Hepatocyte (in vitro differentiated cells): ENCODE measurements around the gene SLC9A1. TPM values are rescaled to one million over a fixed set of nuclear protein-coding genes. Genes with fewer than 3 reads are reported as not detected.

Source experiments
- DNase-seq: peaks from one replicate; pipeline ENCODE4 v3.0.0-alpha.2; 2016; ENCODE audit warnings: low spot score
- H2AFZ ChIP-seq: fragments of 200-600 bp; sonication (generic); 2 replicates; pipeline ENCODE4 v1.6.0; 2016; ENCODE audit warnings: antibody characterized with exemption, mild to moderate bottlenecking
- H3K27ac ChIP-seq: fragments of 200-600 bp; sonication (generic); 2 replicates; pipeline ENCODE4 v1.5.1; 2016; ENCODE audit warnings: mild to moderate bottlenecking
- H3K27me3 ChIP-seq: fragments of 200-600 bp; sonication (generic); 2 replicates; pipeline ENCODE4 v1.6.1; 2016
- H3K36me3 ChIP-seq: fragments of 200-600 bp; sonication (generic); replicated peaks from 2 replicates; pipeline ENCODE4 v1.5.1; 2016; ENCODE audit warnings: low read depth; ENCODE audit not compliant: insufficient read depth
- H3K4me1 ChIP-seq: fragments of 200-600 bp; sonication (generic); 2 replicates; pipeline ENCODE4 v1.5.1; 2016; ENCODE audit warnings: mild to moderate bottlenecking, moderate library complexity; ENCODE audit not compliant: insufficient read depth
- H3K4me2 ChIP-seq: fragments of 200-600 bp; sonication (generic); 2 replicates; pipeline ENCODE4 v1.6.0; 2016
- H3K4me3 ChIP-seq: fragments of 200-600 bp; sonication (generic); 2 replicates; pipeline ENCODE4 v1.5.1; 2016; ENCODE audit warnings: mild to moderate bottlenecking
- H3K79me2 ChIP-seq: fragments of 200-600 bp; sonication (generic); 2 replicates; pipeline ENCODE4 v1.6.0; 2017; ENCODE audit warnings: mild to moderate bottlenecking
- H3K9me2 ChIP-seq: fragments of 200-600 bp; sonication (generic); replicated peaks from 2 replicates; pipeline ENCODE4 v1.6.0; 2017; ENCODE audit warnings: mild to moderate bottlenecking; ENCODE audit not compliant: insufficient read depth
- H3K9me3 ChIP-seq: fragments of 200-600 bp; sonication (generic); 2 replicates; pipeline ENCODE4 v1.5.1; 2016; ENCODE audit warnings: low read depth, mild to moderate bottlenecking
- H4K20me1 ChIP-seq: fragments of 200-600 bp; sonication (generic); 2 replicates; pipeline ENCODE4 v1.6.0; 2016; ENCODE audit warnings: mild to moderate bottlenecking; ENCODE audit not compliant: insufficient read depth, poor library complexity, severe bottlenecking
- CTCF ChIP-seq: fragments of 200-600 bp; sonication (generic); IDR thresholded peaks from 2 replicates; pipeline ENCODE4 v1.5.1; 2016; ENCODE audit warnings: antibody characterized with exemption, mild to moderate bottlenecking; ENCODE audit not compliant: poor library complexity
- EZH2 ChIP-seq: fragments of 200-600 bp; sonication (generic); IDR thresholded peaks from 2 replicates; pipeline ENCODE4 v1.6.1; 2016; ENCODE audit warnings: antibody characterized with exemption, mild to moderate bottlenecking, borderline replicate concordance
- EZH2phosphoT487 ChIP-seq: fragments of 200-600 bp; sonication (generic); IDR thresholded peaks from one replicate; pipeline ENCODE4 v1.6.1; 2018; ENCODE audit warnings: antibody characterized with exemption, mild to moderate bottlenecking, low read depth, moderate library complexity; ENCODE audit not compliant: unreplicated experiment, severe bottlenecking
- WGBS: methylation state at CpG from one replicate; pipeline ENCODE4 v1.1.6; 2016; ENCODE audit warnings: low lambda C conversion rate; ENCODE audit errors: missing lambda C conversion rate; 5-methylcytosine and 5-hydroxymethylcytosine counted together
- polyA plus RNA-seq: library from polyadenylated mRNA; unstranded; fragments of >200 nt; fragmentation: Nextera tagmentation; extraction: Ambion mirVana; gene quantifications from 2 replicates; pipeline ENCODE4 v1.2.1, GENCODE V29; 2016
- total RNA-seq: library from RNA; depleted of rRNA; stranded (reverse); fragments of >200 nt; gene quantifications from 2 replicates; pipeline ENCODE4 v1.2.3, GENCODE V29; 2014

SLC9A1 gene
- total and polyA plus RNA-seq, 2 experiments from 2014 or later, result 13.3 to 31.3 TPM

GRCh38 chr1:27153927-27154358 lies 982 bp downstream of the SLC9A1 start:
- Histone ChIP-seq H3K79me2 (peaks cover 58% of the 10 kb centered on the region), H3K4me3 (peak overlapping the region; percentile 66), H3K9me2 (no peaks in the 10 kb centered on the region), H3K36me3 (no peaks in the 10 kb centered on the region), H3K4me2 (peak overlapping the region; percentile 92), H3K4me1 (peaks cover 36% of the 10 kb centered on the region), H2AFZ (no peak overlapping the region), H3K27ac (peak overlapping the region; percentile 82), H3K27me3 (no peaks in the 10 kb centered on the region), H3K9me3 (no peaks in the 10 kb centered on the region), H4K20me1 (peaks cover 7% of the 10 kb centered on the region)
- TF ChIP-seq EZH2, result no peak
- no peak for TF ChIP-seq CTCF
- no peak for TF ChIP-seq EZH2phosphoT487
- no peak for DNase-seq
- 91% methylated on average over 21 of the region's 21 CpGs for WGBS

- Histone ChIP-seq H3K4me2 (peak overlapping the region; percentile 92), H3K27me3 (no peaks in the 10 kb centered on the region), H3K27ac (peak overlapping the region; percentile 82), H4K20me1 (peaks cover 7% of the 10 kb centered on the region), H3K36me3 (no peaks in the 10 kb centered on the region), H3K9me2 (no peaks in the 10 kb centered on the region), H3K4me1 (peaks cover 36% of the 10 kb centered on the region), H3K9me3 (no peaks in the 10 kb centered on the region), H2AFZ (no peak overlapping the region), H3K4me3 (peak overlapping the region; percentile 47), H3K79me2 (peaks cover 62% of the 10 kb centered on the region)
- 31% methylated on average over 4 of the region's 4 CpGs for WGBS
- TF ChIP-seq EZH2phosphoT487 (no peak), EZH2 (no peak)
- no peak for DNase-seq
Measured at GRCh38 chr1:27153549-27153886, 1.4 kb downstream of the SLC9A1 start.

GRCh38 chr1:27152829-27153548 lies 1.9 kb downstream of the SLC9A1 start:
- Histone ChIP-seq H3K4me1 (peaks cover 36% of the 10 kb centered on the region), H4K20me1 (peaks cover 7% of the 10 kb centered on the region), H3K36me3 (no peaks in the 10 kb centered on the region), H3K4me2 (peak overlapping the region; percentile 92), H3K79me2 (peaks cover 67% of the 10 kb centered on the region), H2AFZ (no peak overlapping the region), H3K27ac (peak overlapping the region; percentile 82), H3K4me3 (peak overlapping the region; percentile 47), H3K9me2 (no peaks in the 10 kb centered on the region), H3K9me3 (no peaks in the 10 kb centered on the region), H3K27me3 (no peaks in the 10 kb centered on the region)
- no peak for DNase-seq
- WGBS, result 81% methylated on average over 2 of the region's 2 CpGs
- no peak for TF ChIP-seq CTCF
- no peak for TF ChIP-seq EZH2
- no peak for TF ChIP-seq EZH2phosphoT487

GRCh38 chr1:27152004-27152828 lies 2.7 kb downstream of the SLC9A1 start:
- TF ChIP-seq EZH2phosphoT487, result no peak
- TF ChIP-seq CTCF, result no peak
- no peak for TF ChIP-seq EZH2
- Histone ChIP-seq H3K79me2 (peaks cover 75% of the 10 kb centered on the region), H3K4me3 (no peak overlapping the region), H3K4me1 (peaks cover 36% of the 10 kb centered on the region), H3K9me2 (no peaks in the 10 kb centered on the region), H3K27ac (peak overlapping the region; percentile 82), H2AFZ (no peak overlapping the region), H4K20me1 (peaks cover 7% of the 10 kb centered on the region), H3K36me3 (no peaks in the 10 kb centered on the region), H3K4me2 (peak overlapping the region; percentile 92), H3K9me3 (no peaks in the 10 kb centered on the region), H3K27me3 (no peaks in the 10 kb centered on the region)
- WGBS, result 69% methylated on average over 7 of the region's 7 CpGs
- no peak for DNase-seq
